DMS 273 (cell line): ENCODE data around the gene PAX1.
A peak's percentile ranks its signal among the peaks of the same experiment; 100 is the strongest.

ENCODE experiments used
- DNase-seq: peaks from one replicate; lab custom pipeline; 2025; ENCODE audit not compliant: unreplicated experiment; lab: John Stamatoyannopoulos, UW

Gene PAX1

DNA sequence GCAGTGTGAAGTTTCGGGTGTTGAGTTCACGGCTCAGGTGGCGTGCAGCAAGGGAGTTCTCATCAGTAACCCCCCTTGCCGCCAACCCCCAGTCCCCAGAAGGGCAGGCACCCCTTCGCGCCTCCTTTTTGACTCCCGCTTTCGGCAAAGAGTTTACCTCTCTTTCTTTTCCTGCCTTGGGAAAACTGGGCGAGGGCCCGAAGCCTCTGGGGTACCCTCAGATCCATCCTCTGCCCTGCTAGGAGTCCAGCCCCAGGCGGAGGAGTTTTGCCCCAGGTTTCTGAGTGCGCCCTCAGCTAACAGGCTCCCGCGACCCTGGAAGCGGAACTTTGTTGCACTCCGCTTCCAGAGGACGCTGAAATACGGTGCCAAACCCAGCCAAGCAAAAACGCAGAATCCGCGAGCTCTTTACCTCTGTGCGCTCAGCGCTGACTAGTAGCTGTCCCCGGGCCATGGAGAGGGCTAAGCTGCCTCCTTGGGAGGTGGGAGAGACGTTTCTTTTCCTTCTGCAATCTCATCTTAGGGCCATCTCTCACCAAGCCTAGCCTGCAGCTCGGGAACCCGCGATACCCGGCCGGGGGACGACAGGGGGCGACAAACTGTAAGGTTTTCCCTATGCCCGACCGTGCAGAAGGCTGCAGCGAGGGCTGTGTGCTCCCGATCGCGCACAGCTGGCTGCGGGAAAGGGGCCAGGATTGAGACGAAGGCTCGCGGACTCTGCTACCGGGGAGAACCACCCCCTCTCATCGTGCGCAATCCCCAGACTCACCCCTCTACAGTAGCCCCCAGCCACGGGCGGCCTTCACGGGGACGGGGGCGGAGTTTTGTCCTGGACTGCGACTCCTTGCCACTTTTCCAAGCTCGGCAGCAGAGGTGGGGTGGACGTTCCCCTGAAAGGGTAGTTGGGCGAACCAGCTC, 2.7 kb upstream of the PAX1 start:
- DNase-seq = peak; percentile 87

DNA sequence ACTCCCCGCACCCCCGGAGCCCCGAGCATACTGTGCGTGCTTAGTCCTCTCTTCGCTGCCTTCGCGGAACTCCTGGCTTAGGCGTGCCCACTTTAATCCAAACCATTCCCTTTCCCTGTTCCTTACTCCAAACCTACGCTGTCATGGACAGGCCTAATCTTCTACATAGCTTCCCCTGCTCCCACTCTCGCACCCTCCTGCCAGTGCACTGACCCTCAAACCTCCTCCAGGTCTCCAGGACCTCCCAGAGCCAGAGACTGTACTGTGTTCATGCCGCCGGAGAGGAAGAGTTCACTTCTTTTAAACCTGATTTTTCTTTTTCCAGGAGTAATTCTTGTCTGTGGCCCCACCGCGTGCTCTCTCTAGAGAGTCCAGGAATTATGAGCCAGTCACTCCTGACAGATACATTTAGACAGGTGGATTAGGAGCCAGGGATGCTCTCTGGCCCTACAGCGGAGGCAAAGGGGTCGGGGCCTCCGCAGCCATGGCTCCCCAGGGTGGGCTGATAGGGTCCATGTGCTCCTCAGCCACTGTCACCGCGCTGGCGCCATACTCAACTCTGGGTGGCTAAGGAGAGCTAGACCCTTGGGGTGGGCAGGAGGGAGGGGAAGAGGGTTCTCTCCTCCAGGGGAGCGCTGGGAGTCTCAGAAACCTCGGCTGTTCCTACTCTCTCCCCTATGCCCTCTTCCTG, 1.6 kb upstream of the PAX1 start:
- no peak for DNase-seq

GRCh38 chr20:21704408-21705385, 767 bp upstream of the PAX1 start:
- no peak for DNase-seq

DNA sequence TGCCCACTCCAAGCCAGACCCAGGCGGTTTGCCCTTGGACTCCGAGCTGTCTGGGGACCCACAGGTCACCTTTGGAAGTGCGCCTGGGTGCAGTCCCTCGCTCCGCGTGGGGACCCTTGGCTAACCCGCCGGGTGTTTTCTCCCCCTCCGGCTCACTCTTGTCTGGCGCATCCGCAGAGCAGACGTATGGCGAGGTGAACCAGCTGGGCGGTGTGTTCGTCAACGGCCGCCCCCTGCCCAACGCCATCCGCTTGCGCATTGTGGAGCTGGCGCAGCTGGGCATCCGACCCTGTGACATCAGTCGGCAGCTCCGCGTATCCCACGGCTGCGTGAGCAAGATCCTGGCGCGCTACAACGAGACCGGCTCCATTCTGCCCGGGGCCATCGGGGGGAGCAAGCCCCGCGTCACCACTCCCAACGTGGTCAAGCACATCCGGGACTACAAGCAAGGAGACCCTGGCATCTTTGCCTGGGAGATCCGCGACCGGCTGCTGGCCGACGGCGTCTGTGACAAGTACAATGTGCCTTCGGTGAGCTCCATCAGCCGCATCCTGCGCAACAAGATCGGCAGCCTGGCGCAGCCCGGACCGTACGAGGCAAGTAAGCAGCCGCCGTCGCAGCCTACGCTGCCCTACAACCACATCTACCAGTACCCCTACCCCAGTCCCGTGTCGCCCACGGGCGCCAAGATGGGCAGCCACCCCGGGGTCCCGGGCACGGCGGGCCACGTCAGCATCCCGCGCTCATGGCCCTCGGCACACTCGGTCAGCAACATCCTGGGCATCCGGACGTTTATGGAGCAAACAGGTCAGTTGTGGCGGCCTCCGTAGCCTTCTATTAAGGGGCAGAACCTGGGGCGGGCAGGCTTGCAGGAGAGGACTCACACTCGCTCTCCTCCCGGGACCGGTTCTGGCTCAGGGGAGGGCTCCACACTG, 1.1 kb downstream of the PAX1 start:
- peak; percentile 46 for DNase-seq

- no peak for DNase-seq
Measured at GRCh38 chr20:21707267-21707666, 1.8 kb downstream of the PAX1 start.

- no peak for DNase-seq
Measured at GRCh38 chr20:21707999-21708737, 2.7 kb downstream of the PAX1 start.

GRCh38 chr20:21708738-21709534, 3.5 kb downstream of the PAX1 start:
- DNase-seq = no peak

DNA sequence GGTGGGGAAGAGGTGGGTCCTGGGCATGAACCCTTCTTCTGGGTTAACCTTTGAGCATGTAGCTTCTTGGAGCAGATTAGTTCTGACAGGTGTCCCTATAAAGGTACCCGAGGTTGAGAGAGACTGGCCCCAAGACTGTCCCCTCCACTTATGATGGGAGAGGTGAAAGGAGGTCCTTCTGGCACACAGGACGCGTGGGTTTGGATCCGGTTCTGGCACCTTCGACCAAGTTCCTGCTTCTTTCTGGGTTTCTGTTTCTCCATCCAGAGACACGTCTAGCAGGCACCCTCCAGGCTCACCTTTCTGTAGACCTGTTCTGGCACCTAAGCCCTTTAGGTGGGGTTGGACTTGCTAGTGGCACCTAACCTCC, 4.1 kb downstream of the PAX1 start:
- no peak for DNase-seq

- DNase-seq = no peak
Measured at GRCh38 chr20:21710341-21710740, 4.9 kb downstream of the PAX1 start.

DNA sequence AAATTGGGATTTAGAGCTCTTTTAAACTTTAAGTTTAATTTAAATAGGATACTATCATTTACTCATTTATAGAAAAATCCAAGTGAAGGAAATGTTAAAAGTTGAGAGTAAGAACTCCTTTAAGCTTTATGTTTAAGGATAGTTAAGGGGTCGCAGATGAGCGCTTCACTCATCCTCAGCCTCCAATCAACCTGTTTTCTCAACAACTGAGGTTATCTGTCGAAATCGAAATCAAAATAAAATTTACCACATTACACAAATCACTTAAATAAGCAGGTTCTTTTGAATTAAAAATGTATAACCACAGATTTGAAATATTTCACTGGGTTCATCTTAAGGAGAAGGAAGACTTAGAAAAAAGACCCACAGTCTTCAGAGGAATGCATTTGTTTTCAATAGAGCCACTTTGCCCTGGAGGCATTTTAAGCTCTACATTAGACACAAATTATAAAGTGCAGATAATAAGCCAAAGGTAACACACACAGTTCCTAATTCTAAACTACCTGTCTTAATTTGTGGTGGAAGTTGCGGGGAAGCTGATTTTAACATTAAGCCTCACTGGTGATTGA, 5.5 kb downstream of the PAX1 start:
- DNase-seq = no peak

- no peak for DNase-seq
Measured at GRCh38 chr20:21712443-21713059, 7.1 kb downstream of the PAX1 start.

GRCh38 chr20:21713470-21713869, 8.0 kb downstream of the PAX1 start:
- no peak for DNase-seq

DNA sequence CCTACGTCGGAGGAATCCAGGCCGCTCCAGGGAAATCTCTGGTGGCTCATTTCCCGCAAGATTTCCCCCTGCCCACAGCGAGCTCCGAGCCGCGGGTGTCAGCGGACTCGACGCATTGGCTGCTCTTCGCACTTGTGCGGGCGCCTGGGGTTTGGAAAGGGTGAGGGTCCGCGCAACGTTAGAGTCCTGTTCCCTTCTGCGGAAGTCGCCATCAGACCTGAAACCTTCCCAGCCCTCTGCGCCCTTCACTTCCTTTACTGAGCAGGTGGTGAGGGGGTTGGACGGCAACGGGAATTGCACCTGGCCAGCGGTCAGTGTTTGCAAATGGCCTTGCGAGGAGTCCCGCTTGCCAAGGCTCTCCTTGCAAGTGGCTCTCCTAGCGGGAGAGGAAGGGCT, 8.4 kb downstream of the PAX1 start:
- DNase-seq = no peak

GRCh38 chr20:21714297-21715192, 9.1 kb downstream of the PAX1 start:
- no peak for DNase-seq

GRCh38 chr20:21715193-21715881, 9.9 kb downstream of the PAX1 start:
- no peak for DNase-seq

GRCh38 chr20:21719592-21720214, 14.2 kb downstream of the PAX1 start:
- peak; percentile 79 for DNase-seq
